Neural progenitor cell (in vitro differentiated cells): Measurements from ENCODE around the gene SPACA7. TPM values are rescaled to one million over a fixed set of nuclear protein-coding genes. Genes with fewer than 3 reads are reported as not detected.

Experiments
- DNase-seq: peaks from one replicate; pipeline ENCODE4 v3.0.0-alpha.2; 2016; ENCODE audit warnings: low spot score
- H2AFZ ChIP-seq: fragments of 200-600 bp; sonication (generic); replicated peaks from 2 replicates; pipeline ENCODE4 v1.6.1; 2016; ENCODE audit warnings: antibody characterized with exemption
- H3F3A ChIP-seq: fragments of 200-600 bp; sonication (generic); 2 replicates; pipeline ENCODE4 v1.6.1; 2016; ENCODE audit warnings: antibody characterized with exemption, low read depth
- H3K27ac ChIP-seq: fragments of 200-600 bp; sonication (generic); 2 replicates; pipeline ENCODE4 v1.5.1; 2016; ENCODE audit warnings: mild to moderate bottlenecking
- H3K27me3 ChIP-seq: fragments of 200-600 bp; sonication (generic); 2 replicates; pipeline ENCODE4 v1.6.1; 2016; ENCODE audit warnings: mild to moderate bottlenecking, moderate library complexity
- H3K36me3 ChIP-seq: fragments of 200-600 bp; sonication (generic); 2 replicates; pipeline ENCODE4 v1.5.1; 2016
- H3K4me1 ChIP-seq: fragments of 200-600 bp; sonication (generic); 2 replicates; pipeline ENCODE4 v1.6.1; 2016; ENCODE audit warnings: mixed run types
- H3K4me2 ChIP-seq: fragments of 200-600 bp; sonication (generic); 2 replicates; pipeline ENCODE4 v1.6.1; 2016
- H3K4me3 ChIP-seq: fragments of 200-600 bp; sonication (generic); 2 replicates; pipeline ENCODE4 v1.5.1; 2016
- H3K79me2 ChIP-seq: fragments of 200-600 bp; sonication (generic); 2 replicates; pipeline ENCODE4 v1.6.1; 2016; ENCODE audit warnings: low read depth
- H3K9ac ChIP-seq: fragments of 200-600 bp; sonication (generic); 2 replicates; pipeline ENCODE4 v1.6.1; 2016
- H3K9me3 ChIP-seq: fragments of 200-600 bp; sonication (generic); 2 replicates; pipeline ENCODE4 v1.5.1; 2016; ENCODE audit warnings: low read depth
- H4K20me1 ChIP-seq: fragments of 200-600 bp; sonication (generic); 2 replicates; pipeline ENCODE4 v1.6.1; 2016; ENCODE audit warnings: low read depth
- H3K27ac Mint-ChIP-seq: 3 replicates; pipeline ENCODE4 v1.8.0; 2021; ENCODE audit warnings: mixed read lengths
- H3K27me3 Mint-ChIP-seq: 2 replicates; pipeline ENCODE4 v1.8.0; 2022; ENCODE audit warnings: low read depth, mild to moderate bottlenecking, inconsistent platforms, moderate library complexity, mixed read lengths; ENCODE audit not compliant: insufficient read depth
- H3K36me3 Mint-ChIP-seq: 3 replicates; pipeline ENCODE4 v1.8.0; 2021; ENCODE audit warnings: mixed read lengths
- H3K4me1 Mint-ChIP-seq: 3 replicates; pipeline ENCODE4 v1.8.0; 2021; ENCODE audit warnings: mixed read lengths
- H3K4me3 Mint-ChIP-seq: 3 replicates; pipeline ENCODE4 v1.8.0; 2021; ENCODE audit warnings: mild to moderate bottlenecking, moderate library complexity, mixed read lengths
- H3K9me3 Mint-ChIP-seq: 3 replicates; pipeline ENCODE4 v1.8.0; 2020; ENCODE audit warnings: mixed read lengths
- EZH2 ChIP-seq: fragments of 200-600 bp; sonication (generic); IDR thresholded peaks from 2 replicates; pipeline ENCODE4 v1.6.1; 2017; ENCODE audit warnings: antibody characterized with exemption, mild to moderate bottlenecking, moderate library complexity
- EZH2phosphoT487 ChIP-seq: fragments of 200-600 bp; sonication (generic); IDR thresholded peaks from 2 replicates; pipeline ENCODE4 v1.6.1; 2017; ENCODE audit warnings: antibody characterized with exemption
- total RNA-seq: library from RNA; depleted of rRNA; stranded (reverse); fragments of >200 nt; gene quantifications from 2 replicates; pipeline ENCODE4 v1.2.3, GENCODE V29; 2015; ENCODE audit warnings: low replicate concordance
- TF ChIP-seq, protein P1 (sequence below): fragments of 200-600 bp; sonication (generic); IDR thresholded peaks from 2 replicates; pipeline ENCODE4 v1.5.1; 2017; ENCODE audit warnings: antibody characterized with exemption, mild to moderate bottlenecking

The SPACA7 gene
- total RNA-seq, 1 donor from 2014 or later, result not detected

GRCh38 chr13:112331675-112332074, 44.5 kb upstream of the SPACA7 start:
- TF ChIP-seq EZH2, result no peak
- TF ChIP-seq, protein P1, sequence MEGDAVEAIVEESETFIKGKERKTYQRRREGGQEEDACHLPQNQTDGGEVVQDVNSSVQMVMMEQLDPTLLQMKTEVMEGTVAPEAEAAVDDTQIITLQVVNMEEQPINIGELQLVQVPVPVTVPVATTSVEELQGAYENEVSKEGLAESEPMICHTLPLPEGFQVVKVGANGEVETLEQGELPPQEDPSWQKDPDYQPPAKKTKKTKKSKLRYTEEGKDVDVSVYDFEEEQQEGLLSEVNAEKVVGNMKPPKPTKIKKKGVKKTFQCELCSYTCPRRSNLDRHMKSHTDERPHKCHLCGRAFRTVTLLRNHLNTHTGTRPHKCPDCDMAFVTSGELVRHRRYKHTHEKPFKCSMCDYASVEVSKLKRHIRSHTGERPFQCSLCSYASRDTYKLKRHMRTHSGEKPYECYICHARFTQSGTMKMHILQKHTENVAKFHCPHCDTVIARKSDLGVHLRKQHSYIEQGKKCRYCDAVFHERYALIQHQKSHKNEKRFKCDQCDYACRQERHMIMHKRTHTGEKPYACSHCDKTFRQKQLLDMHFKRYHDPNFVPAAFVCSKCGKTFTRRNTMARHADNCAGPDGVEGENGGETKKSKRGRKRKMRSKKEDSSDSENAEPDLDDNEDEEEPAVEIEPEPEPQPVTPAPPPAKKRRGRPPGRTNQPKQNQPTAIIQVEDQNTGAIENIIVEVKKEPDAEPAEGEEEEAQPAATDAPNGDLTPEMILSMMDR, result no peak
- no peak for TF ChIP-seq EZH2phosphoT487
- DNase-seq, result peak; percentile 69
- H3K4me3 ChIP-seq, result no peak overlapping the region
- H3K9ac ChIP-seq, result no peak overlapping the region
- peaks cover 15% of the 10 kb centered on the region for H3K9me3 Mint-ChIP-seq
- no peaks in the 10 kb centered on the region for H3K9me3 ChIP-seq
- no peaks in the 10 kb centered on the region for H3K27me3 ChIP-seq
- no peaks in the 10 kb centered on the region for H3K36me3 ChIP-seq
- H3K4me3 Mint-ChIP-seq, result no peak overlapping the region
- H2AFZ ChIP-seq, result no peak overlapping the region
- no peak overlapping the region for H3K4me2 ChIP-seq
- H3K27me3 Mint-ChIP-seq, result peaks cover 14% of the 10 kb centered on the region
- H3K4me1 ChIP-seq, result peaks cover 10% of the 10 kb centered on the region
- H3K36me3 Mint-ChIP-seq, result no peaks in the 10 kb centered on the region
- H3F3A ChIP-seq, result peaks cover 9% of the 10 kb centered on the region
- no peaks in the 10 kb centered on the region for H3K79me2 ChIP-seq
- H3K4me1 Mint-ChIP-seq, result peaks cover 8% of the 10 kb centered on the region
- H3K27ac ChIP-seq, result no peak overlapping the region
- H4K20me1 ChIP-seq, result no peaks in the 10 kb centered on the region
- H3K27ac Mint-ChIP-seq, result no peak overlapping the region

DNA sequence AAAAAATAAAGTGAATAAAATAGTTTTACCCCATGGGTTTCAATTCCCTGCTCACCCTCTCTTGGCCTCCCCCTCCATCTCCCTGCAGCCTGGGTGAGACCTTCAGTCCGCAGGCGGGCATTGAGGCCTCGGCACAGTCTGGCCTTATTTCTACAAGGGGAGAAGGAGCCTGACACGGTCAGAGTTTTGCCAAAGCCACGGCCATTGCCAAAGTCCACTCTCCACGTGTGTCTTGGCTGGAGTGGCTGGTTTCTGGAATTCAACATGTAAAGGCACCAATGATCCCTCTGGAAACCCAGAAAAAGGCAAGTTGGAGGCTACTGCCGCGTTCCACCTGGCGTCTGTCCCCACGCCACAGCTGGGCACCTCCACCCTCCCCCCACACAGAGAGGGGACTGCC, 43.4 kb upstream of the SPACA7 start:
- Histone ChIP-seq H3K27me3 (no peaks in the 10 kb centered on the region), H3K4me1 (peaks cover 10% of the 10 kb centered on the region), H3K9me3 (no peaks in the 10 kb centered on the region), H4K20me1 (no peaks in the 10 kb centered on the region), H3K79me2 (no peaks in the 10 kb centered on the region), H2AFZ (no peak overlapping the region), H3K36me3 (no peaks in the 10 kb centered on the region), H3K4me2 (no peak overlapping the region), H3K4me3 (no peak overlapping the region), H3F3A (peaks cover 9% of the 10 kb centered on the region), H3K27ac (no peak overlapping the region), H3K9ac (no peak overlapping the region)
- no peak for DNase-seq
- H3K4me3 Mint-ChIP-seq, result no peak overlapping the region
- H3K36me3 Mint-ChIP-seq, result peaks cover 2% of the 10 kb centered on the region
- peaks cover 26% of the 10 kb centered on the region for H3K9me3 Mint-ChIP-seq
- TF ChIP-seq, protein P1, result no peak
- TF ChIP-seq EZH2phosphoT487 (no peak), EZH2 (no peak)
- peaks cover 8% of the 10 kb centered on the region for H3K4me1 Mint-ChIP-seq
- peaks cover 18% of the 10 kb centered on the region for H3K27me3 Mint-ChIP-seq
- H3K27ac Mint-ChIP-seq, result no peak overlapping the region

DNA sequence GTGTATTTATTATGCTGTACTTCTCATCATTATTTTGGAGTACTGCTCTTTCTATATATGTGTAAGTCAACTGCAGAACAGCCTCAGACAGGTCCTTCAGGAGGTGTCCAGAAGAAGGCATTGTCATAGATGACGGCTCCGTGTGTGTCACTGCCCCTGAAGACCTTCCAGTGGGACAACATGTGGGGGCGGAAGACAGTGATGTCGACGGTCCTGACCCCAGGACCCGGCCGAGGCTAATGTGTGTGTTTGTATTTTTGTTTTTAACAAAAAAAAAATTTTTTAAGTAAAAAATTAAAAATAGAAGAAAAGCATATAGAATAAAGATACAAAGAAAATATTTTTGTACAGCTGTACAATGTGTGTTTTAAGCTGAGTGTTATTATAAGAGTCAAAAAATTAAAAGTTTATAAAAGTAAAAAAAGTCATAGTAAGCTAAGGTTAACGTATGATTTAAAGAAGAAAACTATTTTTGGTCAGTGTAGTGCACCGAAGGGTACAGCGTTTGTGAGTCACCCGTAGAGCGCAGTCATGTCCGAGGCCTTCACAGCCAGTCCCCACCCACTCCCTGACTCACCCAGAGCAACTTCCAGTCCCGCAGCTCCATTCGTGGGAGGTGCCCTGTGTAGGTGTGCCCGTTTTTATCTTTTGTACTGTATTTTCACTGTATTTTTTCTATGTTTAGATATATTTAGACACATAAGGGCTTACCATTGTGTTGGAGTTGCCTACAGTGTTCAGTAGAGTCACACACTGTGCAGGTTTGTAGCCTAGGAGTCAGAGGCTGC, 42.2 kb upstream of the SPACA7 start:
- Mint-ChIP-seq H3K4me3 (no peak overlapping the region), H3K4me1 (peaks cover 8% of the 10 kb centered on the region), H3K9me3 (peaks cover 34% of the 10 kb centered on the region), H3K27me3 (peaks cover 15% of the 10 kb centered on the region), H3K27ac (no peak overlapping the region), H3K36me3 (peaks cover 4% of the 10 kb centered on the region)
- Histone ChIP-seq H4K20me1 (no peaks in the 10 kb centered on the region), H3K4me2 (no peak overlapping the region), H3K27ac (no peak overlapping the region), H3K79me2 (no peaks in the 10 kb centered on the region), H3K9ac (no peak overlapping the region), H3K27me3 (no peaks in the 10 kb centered on the region), H3F3A (peaks cover 9% of the 10 kb centered on the region), H3K9me3 (no peaks in the 10 kb centered on the region), H3K36me3 (no peaks in the 10 kb centered on the region), H3K4me1 (peaks cover 10% of the 10 kb centered on the region), H3K4me3 (no peak overlapping the region), H2AFZ (no peak overlapping the region)
- DNase-seq, result no peak
- no peak for TF ChIP-seq EZH2phosphoT487
- TF ChIP-seq, protein P1, result no peak
- no peak for TF ChIP-seq EZH2
